IPS DF 6.9 (cell line): ENCODE measurements around the gene ALK.

ENCODE experiments used
- DNase-seq: peaks from one replicate; pipeline ENCODE4 v3.0.0-alpha.2; 2013; ENCODE audit warnings: low read depth, low spot score
- H3K27ac ChIP-seq: one replicate; pipeline ENCODE4 v1.5.1; 2013; ENCODE audit warnings: low read length, control low read depth
- H3K27me3 ChIP-seq: 2 replicates; pipeline ENCODE4 v1.6.1; 2013; ENCODE audit warnings: mild to moderate bottlenecking, low read length; ENCODE audit not compliant: control insufficient read depth, insufficient read depth
- H3K36me3 ChIP-seq: 2 replicates; pipeline ENCODE4 v1.6.1; 2013; ENCODE audit warnings: low read length; ENCODE audit not compliant: control insufficient read depth, insufficient read depth
- H3K4me1 ChIP-seq: 2 replicates; pipeline ENCODE4 v1.6.1; 2013; ENCODE audit warnings: low read length; ENCODE audit not compliant: control insufficient read depth, insufficient read depth
- H3K4me3 ChIP-seq: 2 replicates; pipeline ENCODE4 v1.5.1; 2013; ENCODE audit warnings: mild to moderate bottlenecking, low read length
- H3K9me3 ChIP-seq: 2 replicates; pipeline ENCODE4 v1.6.1; 2013; ENCODE audit warnings: low read length, inconsistent platforms; ENCODE audit not compliant: control insufficient read depth, insufficient read depth
- WGBS: extraction: QIAGEN DNeasy Blood & Tissue Kit; methylation state at CpG from one replicate; pipeline ENCODE4 v1.1.7; 2013; ENCODE audit warnings: mixed read lengths, missing lambda C conversion rate; ENCODE audit not compliant: insufficient read length, insufficient coverage; 5-methylcytosine and 5-hydroxymethylcytosine counted together

Gene ALK

DNA sequence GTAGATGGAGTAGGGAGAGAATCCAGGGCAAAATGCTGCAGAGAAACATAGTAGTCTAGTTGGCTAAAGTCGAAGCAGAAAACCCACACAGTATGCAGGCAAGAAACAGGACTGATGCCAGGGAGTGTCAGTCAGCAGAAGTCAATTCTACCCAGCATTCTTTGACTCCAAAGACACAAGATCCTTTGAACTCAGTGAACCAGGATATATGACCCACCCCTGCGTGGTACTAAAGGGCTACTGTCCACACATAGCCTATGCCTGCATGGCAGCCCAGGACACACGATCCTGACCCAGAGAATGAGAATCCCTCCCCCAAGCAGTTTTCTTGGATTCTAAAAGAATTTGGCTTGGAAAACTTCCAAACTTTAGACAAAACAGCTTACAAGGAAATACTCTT, 42.5 kb downstream of the ALK start:
- Histone ChIP-seq H3K4me3 (no peak overlapping the region), H3K27ac (no peak overlapping the region), H3K9me3 (no peaks in the 10 kb centered on the region), H3K27me3 (no peaks in the 10 kb centered on the region), H3K36me3 (no peaks in the 10 kb centered on the region), H3K4me1 (no peaks in the 10 kb centered on the region)
- WGBS: no CpG with 5 or more reads among the region's 3 CpGs
- DNase-seq: no peak

DNA sequence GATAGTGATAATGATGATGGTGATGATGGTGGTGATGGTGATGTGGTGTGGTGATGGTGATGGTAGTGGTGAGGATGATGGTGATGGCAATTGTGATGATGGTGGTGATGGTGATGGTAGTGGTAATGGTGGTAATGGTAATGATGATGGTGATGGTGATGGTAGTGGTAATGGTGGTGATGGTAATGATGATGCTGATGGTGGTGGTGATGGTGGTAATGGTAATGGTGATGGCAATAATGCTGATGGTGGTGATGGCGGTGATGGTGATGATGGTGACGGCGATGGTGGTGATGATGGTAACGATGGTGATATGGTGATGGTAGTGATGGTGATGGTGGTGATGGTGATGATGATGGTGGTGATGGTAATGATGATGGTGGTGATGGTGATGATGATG, 45.0 kb downstream of the ALK start:
- Histone ChIP-seq H3K9me3 (no peaks in the 10 kb centered on the region), H3K4me1 (no peaks in the 10 kb centered on the region), H3K36me3 (no peaks in the 10 kb centered on the region), H3K4me3 (no peak overlapping the region), H3K27me3 (no peaks in the 10 kb centered on the region), H3K27ac (no peak overlapping the region)
- 100% methylated on average over 3 of the region's 4 CpGs for WGBS
- DNase-seq: no peak

DNA sequence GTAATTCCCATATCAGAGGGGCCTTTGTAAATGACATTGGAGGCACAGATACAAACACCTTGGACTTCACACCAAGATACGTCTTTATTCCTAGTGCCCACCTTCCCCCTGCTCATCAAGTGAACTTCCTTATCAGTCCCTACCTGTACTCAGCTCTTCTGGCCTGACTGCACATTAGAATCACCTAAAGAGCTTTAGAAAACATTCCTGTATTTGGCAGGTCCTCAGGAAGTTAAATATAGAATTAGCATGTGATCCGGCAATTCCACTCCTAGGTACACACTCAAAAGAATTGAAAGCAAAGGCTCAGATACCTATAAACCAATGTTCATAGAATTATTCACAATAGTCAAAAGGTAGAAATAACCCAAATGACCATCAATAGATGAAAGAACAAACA, 46.6 kb downstream of the ALK start:
- H3K4me3 ChIP-seq: no peak overlapping the region
- no peak for DNase-seq
- H3K9me3 ChIP-seq: no peaks in the 10 kb centered on the region
- WGBS: no CpG with 5 or more reads among the region's 2 CpGs
- H3K36me3 ChIP-seq: no peaks in the 10 kb centered on the region
- no peaks in the 10 kb centered on the region for H3K4me1 ChIP-seq
- H3K27ac ChIP-seq: no peak overlapping the region
- no peaks in the 10 kb centered on the region for H3K27me3 ChIP-seq

DNA sequence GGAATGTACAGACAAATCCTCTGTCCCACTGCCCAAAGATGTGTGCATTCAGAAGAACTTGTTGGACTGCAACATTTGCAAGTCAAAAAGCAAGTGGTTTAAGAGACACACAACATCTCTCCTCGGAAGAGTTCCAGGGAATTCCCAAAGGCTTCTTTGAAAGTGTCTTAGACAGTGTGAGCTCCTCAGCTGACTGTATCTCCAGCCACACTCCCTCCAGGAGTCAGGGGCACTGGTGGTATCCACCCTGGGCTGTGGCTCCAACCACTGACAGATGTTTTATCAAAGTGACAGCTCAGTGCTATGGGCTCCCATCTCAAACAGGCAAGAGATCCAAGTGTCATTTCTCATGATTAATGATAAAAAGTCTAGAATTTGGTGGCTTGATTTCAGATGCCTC, 48.5 kb downstream of the ALK start:
- H3K27me3 ChIP-seq: no peaks in the 10 kb centered on the region
- H3K4me1 ChIP-seq: no peaks in the 10 kb centered on the region
- H3K36me3 ChIP-seq: no peaks in the 10 kb centered on the region
- H3K4me3 ChIP-seq: no peak overlapping the region
- no peaks in the 10 kb centered on the region for H3K9me3 ChIP-seq
- DNase-seq: no peak
- no peak overlapping the region for H3K27ac ChIP-seq
- WGBS: no CpG with 5 or more reads among the region's 1 CpG

DNA sequence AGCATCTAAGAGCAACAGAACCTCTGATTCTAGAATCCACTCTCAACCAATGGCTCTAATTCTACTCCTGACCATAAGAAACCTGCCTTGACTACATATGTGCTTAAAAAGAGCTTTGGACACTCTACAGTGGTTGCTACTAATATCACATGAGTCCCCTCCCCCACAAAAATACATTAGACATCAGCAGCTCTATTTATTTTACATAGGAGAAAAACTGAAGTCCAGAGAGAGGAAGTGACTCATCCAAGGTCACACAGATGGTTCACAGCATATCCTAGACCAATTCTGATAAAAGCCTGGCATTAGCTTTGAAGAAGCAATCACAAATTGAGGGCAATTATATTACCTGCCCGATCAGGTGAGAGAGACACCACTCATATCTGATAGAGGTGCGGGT, 49.8 kb downstream of the ALK start:
- Histone ChIP-seq H3K4me1 (no peaks in the 10 kb centered on the region), H3K9me3 (no peaks in the 10 kb centered on the region), H3K27ac (no peak overlapping the region), H3K4me3 (no peak overlapping the region), H3K36me3 (no peaks in the 10 kb centered on the region), H3K27me3 (no peaks in the 10 kb centered on the region)
- WGBS: no CpG with 5 or more reads among the region's 2 CpGs
- no peak for DNase-seq

DNA sequence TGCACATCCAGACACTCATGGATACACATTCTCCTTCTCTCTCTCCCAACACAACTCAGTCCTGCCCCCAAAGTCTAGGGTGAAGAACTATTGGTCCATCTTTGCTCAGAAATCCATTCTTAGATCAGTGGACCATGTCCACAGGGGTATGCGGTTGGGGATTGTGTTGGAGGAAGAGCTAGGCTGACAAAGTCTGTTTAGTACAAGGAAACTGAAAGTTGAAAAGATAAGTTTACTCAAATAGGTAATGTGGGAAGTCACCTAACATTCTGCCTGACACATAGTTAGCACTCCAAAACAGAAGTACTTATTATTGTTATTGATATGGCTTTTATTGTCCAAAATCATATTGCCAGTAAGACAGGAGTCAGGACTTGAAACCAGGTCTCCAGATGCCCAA, 55.9 kb downstream of the ALK start:
- H3K36me3 ChIP-seq: no peaks in the 10 kb centered on the region
- no peak overlapping the region for H3K4me3 ChIP-seq
- no peak overlapping the region for H3K27ac ChIP-seq
- WGBS: no CpG with 5 or more reads among the region's 1 CpG
- H3K4me1 ChIP-seq: no peaks in the 10 kb centered on the region
- H3K27me3 ChIP-seq: no peaks in the 10 kb centered on the region
- DNase-seq: no peak
- no peaks in the 10 kb centered on the region for H3K9me3 ChIP-seq

DNA sequence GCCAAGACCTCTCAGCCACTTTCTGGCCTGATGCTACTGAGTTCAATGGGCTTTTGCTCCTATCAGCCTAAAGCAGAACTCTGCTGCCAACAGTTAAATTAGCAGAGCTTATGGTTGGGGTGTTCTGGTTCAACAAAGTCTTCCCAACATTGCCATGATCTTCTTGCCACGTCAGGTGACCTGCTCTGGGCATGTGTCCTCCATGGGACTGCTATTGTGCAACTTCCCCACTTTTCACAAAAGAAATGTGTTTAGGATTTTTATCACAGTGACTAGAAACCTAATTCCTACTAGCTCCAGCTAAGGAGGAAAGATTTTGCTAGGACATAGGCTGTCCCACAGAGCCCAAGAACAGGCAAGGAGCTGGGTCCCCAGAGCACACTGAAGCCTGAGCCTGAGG, 56.4 kb downstream of the ALK start:
- H3K4me3 ChIP-seq: no peak overlapping the region
- WGBS: no CpG with 5 or more reads among the region's 1 CpG
- no peaks in the 10 kb centered on the region for H3K9me3 ChIP-seq
- DNase-seq: no peak
- H3K27me3 ChIP-seq: no peaks in the 10 kb centered on the region
- no peaks in the 10 kb centered on the region for H3K4me1 ChIP-seq
- no peaks in the 10 kb centered on the region for H3K36me3 ChIP-seq
- no peak overlapping the region for H3K27ac ChIP-seq

DNA sequence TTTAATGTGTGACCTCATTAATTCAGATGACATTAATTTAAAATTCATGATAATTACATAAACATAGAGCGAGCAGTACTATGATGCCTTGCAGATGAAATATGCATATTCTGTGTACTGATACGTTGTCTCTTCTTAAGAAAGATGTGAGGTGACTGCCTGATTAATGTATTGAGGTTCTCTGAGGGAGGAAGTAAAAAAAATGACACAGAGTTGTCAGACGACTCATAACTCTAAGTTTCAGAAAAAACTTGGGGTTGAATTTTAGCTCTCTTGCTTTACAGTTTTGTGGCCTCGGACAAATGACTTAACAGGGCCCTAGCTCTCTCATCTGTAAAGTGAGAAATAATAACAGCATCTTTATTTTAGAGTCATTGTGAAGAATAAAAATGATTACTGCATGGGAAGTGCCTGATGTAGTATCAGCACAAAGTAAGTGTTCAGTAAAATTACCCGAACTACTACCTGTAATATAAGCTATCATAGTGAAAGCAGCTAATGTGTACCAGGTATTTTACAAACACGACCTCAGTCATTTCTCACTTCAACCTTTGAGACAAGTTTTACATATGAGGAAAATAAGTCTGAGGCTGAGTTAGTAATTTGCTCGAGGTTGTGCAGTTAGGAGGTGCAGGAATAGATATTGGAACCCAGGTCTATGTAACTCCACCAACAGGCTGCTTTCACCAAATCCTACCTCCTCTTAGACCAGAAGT, 65.3 kb downstream of the ALK start:
- Histone ChIP-seq H3K27me3 (no peaks in the 10 kb centered on the region), H3K9me3 (no peaks in the 10 kb centered on the region), H3K4me1 (no peaks in the 10 kb centered on the region), H3K27ac (no peak overlapping the region), H3K4me3 (no peak overlapping the region), H3K36me3 (no peaks in the 10 kb centered on the region)
- no peak for DNase-seq
- WGBS: no CpG with 5 or more reads among the region's 7 CpGs

DNA sequence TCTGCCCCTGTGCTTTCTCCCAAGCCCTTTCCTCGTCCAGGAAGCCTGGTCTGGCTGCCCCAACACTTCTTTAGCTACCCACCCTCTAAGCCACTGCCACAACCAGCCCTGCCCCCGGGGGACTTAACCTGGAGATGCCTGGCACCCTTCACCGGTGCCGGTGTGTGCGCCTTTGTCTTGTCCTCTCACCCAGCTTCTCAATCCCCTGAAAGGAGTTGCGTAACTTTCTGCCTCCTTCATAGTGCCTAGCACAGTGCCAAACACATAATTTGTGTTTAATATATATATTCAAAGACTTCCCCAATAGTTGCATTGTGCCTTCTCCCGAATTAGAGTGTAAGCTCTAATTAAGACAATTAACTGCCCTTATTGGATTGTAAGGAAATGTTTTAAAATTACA, 70.6 kb downstream of the ALK start:
- no CpG with 5 or more reads among the region's 7 CpGs for WGBS
- no peak for DNase-seq
- Histone ChIP-seq H3K4me3 (no peak overlapping the region), H3K36me3 (no peaks in the 10 kb centered on the region), H3K27ac (no peak overlapping the region), H3K27me3 (no peaks in the 10 kb centered on the region), H3K4me1 (no peaks in the 10 kb centered on the region), H3K9me3 (no peaks in the 10 kb centered on the region)

DNA sequence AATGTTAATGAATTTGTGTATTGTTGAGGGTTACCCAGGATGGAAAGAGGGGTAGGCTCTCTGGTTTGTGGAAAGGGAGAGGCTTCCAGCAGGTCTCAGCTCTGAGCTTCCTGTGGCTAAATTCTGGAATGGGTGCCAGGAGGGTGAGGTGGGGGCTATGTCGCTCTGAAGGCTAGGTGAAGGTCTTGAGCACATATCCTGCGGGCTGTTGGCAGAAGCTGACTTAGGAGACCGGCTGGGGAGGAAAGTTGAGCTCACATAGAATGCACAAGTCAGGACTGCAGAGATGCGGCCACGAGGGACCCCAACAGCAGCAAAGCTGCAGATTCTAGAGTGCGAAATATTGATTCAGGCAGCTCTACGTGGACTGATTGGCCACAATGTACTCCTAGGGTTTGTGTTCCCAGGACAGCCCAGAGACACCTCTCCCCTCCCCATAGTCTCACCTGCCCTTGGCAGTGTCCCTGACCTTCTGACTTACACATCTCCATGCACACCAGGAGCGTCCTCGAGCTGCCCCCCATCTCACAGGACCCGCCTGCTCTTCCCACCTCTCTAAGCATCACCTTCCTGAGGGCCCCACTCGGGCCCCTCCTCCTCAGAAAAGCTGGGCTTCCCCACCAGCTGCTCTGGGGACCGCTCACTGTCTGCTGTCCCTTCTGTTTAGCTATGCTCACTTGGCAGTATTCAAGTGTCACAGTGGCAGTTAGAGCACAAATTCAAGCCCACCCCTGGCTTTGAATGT, 72.6 kb downstream of the ALK start:
- no peaks in the 10 kb centered on the region for H3K27me3 ChIP-seq
- WGBS: no CpG with 5 or more reads among the region's 12 CpGs
- no peaks in the 10 kb centered on the region for H3K4me1 ChIP-seq
- H3K27ac ChIP-seq: no peak overlapping the region
- no peak overlapping the region for H3K4me3 ChIP-seq
- H3K9me3 ChIP-seq: no peaks in the 10 kb centered on the region
- H3K36me3 ChIP-seq: no peaks in the 10 kb centered on the region
- no peak for DNase-seq

DNA sequence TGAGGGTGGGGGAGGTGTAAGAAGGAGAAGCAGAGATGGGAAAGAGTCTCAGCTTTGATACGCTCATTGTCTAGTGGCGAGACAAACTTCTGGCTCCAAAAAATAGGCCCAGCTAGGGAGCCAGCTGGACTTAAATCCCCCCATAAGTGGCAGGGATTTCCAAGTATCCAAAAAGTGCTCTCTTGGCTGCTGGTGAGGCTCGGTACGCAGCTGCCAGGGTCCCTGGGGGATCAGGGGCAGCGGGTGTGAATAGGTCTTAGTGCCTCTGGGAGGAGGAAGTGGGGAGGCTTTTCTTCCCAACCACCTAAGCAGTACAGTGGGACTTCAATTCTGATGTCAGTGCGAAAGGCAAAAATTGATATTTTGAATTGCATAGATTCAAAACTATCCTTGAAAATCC, 73.5 kb downstream of the ALK start:
- no peaks in the 10 kb centered on the region for H3K36me3 ChIP-seq
- no peak overlapping the region for H3K27ac ChIP-seq
- no peak overlapping the region for H3K4me3 ChIP-seq
- no peaks in the 10 kb centered on the region for H3K27me3 ChIP-seq
- no peaks in the 10 kb centered on the region for H3K4me1 ChIP-seq
- no peaks in the 10 kb centered on the region for H3K9me3 ChIP-seq
- no peak for DNase-seq
- no CpG with 5 or more reads among the region's 6 CpGs for WGBS
